Activated CD4-positive, alpha-beta T cell treated with anti-CD3 and anti-CD28 coated beads, Interleukin-2, amount 10 ng/mL, durations not matched to agents 7 days and 5 days (primary cell): ENCODE measurements around the gene UQCC5. TPM values are rescaled to one million over a fixed set of nuclear protein-coding genes. Genes with fewer than 3 reads are reported as not detected.
A peak's percentile ranks its signal among the peaks of the same experiment; 100 is the strongest.

Experiments used
- CTCF ChIA-PET: fragments of 350-600 bp; sonication (Branson Sonifier 250); formaldehyde crosslinking; loops from one replicate; lab custom pipeline; 2021; ENCODE audit warnings: antibody characterized with exemption; lab: Charles Lee
- POLR2A ChIA-PET: fragments of 350-600 bp; sonication (Branson Sonifier 250); formaldehyde crosslinking; loops from one replicate; lab custom pipeline; 2021; ENCODE audit warnings: antibody characterized with exemption; lab: Charles Lee
- DNase-seq: peaks from one replicate; pipeline ENCODE4 v3.0.0-alpha.2; 2020
- H3K27ac Mint-ChIP-seq: one replicate; pipeline ENCODE4 v1.8.0; 2021; ENCODE audit warnings: mild to moderate bottlenecking, moderate library complexity, mixed read lengths
- H3K27me3 Mint-ChIP-seq: one replicate; pipeline ENCODE4 v1.8.0; 2021; ENCODE audit warnings: mixed read lengths
- H3K36me3 Mint-ChIP-seq: one replicate; pipeline ENCODE4 v1.8.0; 2021; ENCODE audit warnings: low read depth, mixed read lengths
- H3K4me1 Mint-ChIP-seq: one replicate; pipeline ENCODE4 v1.8.0; 2021; ENCODE audit warnings: mixed read lengths
- H3K4me3 Mint-ChIP-seq: one replicate; pipeline ENCODE4 v1.8.0; 2021; ENCODE audit warnings: mild to moderate bottlenecking, moderate library complexity, mixed read lengths
- H3K9me3 Mint-ChIP-seq: one replicate; pipeline ENCODE4 v1.8.0; 2021; ENCODE audit warnings: mixed read lengths
- total RNA-seq, 2 experiments: library from RNA; stranded (reverse); gene quantifications; one replicate each; pipeline ENCODE4 v1.2.3, GENCODE V29; 2021

UQCC5 gene
- total RNA-seq, 2 experiments from 2014 or later: 8.5 to 11.7 TPM

DNA sequence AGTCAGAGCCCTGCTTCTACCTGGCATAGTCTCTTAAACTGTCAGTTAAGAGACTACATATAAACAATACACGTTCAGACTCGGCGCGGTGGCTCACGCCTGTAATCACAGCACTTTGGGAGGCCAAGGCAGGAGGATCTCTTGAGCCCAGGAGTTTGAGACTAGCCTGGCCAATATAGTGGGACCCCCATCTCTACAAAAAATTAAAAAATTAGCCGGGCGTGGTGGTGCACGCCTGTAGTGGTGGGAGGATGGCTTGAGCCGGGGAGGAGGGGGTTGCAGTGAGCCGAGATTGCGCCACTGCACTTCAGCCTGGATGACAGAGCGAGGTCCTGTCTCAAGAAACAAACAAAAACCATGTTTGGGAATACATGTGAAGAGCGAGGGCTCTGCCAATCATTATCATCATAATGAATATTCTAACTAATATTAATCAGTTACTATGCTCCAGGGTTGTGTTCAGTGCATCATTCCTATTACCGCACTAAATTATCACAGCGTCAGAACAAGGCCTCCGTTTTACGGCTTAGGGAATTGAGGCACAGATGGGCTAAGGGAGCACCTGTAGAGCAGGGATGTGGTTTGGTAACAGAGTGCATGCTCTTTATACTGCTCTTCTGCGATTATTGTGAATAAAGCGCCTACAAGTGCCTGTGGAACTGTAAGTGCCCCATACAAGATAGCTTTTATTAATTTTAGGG lies 844 bp upstream of the UQCC5 start:
- H3K36me3 Mint-ChIP-seq: peaks cover 22% of the 10 kb centered on the region
- H3K9me3 Mint-ChIP-seq: no peaks in the 10 kb centered on the region
- H3K4me3 Mint-ChIP-seq: peak overlapping the region; percentile 94
- H3K27ac Mint-ChIP-seq: peak overlapping the region; percentile 77
- ChIA-PET POLR2A (interaction anchor here (0.5 kb wide), 1 partner anchor 743 kb away, joined by 4 read pairs; no protein-coding TSS in a partner anchor), CTCF (interaction anchor here (0.8 to 1.0 kb wide), 2 partner anchors 9 to 16 kb away, joined by 3 to 5 read pairs; no protein-coding TSS in a partner anchor)
- no peaks in the 10 kb centered on the region for H3K27me3 Mint-ChIP-seq
- H3K4me1 Mint-ChIP-seq: peaks cover 47% of the 10 kb centered on the region
- DNase-seq: peak; percentile 7

DNA sequence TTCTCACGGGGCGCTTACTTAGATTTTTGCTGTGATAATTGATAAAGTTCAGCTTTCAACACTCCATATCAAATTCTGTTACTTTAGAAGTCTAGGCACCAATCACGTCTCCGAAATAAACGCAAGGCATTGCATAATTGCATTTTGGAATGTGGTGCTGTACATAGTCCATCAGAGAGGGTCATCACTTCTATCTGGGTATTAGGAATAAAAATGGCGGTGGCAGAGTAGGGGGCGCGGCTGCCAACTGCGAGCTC lies 365 bp upstream of the UQCC5 start:
- peak overlapping the region; percentile 94 for H3K4me3 Mint-ChIP-seq

DNA sequence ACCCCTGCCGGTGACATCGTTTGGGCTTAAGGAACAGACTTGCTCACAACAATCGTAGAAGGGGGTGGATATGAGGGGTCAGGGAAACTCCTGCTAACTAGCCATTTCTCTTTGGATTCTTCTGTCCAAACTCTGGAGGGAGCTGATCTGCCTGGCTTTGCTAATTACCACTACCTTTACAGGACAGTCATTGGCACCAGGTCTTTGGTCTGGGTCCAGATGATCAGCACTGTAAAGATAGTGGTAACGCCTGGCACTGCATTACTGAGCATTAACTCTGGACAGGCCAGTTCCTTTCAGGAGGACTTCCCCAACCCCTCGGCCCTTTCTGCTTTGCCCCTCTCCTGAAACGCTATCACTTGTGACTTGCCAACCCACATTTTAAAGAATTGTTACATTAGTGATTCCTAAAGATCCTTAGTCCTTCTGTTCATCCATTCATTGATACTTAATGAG lies 788 bp downstream of the UQCC5 start:
- Mint-ChIP-seq H3K9me3 (no peaks in the 10 kb centered on the region), H3K4me1 (peaks cover 51% of the 10 kb centered on the region), H3K27me3 (no peaks in the 10 kb centered on the region), H3K27ac (peak overlapping the region; percentile 97), H3K36me3 (peaks cover 32% of the 10 kb centered on the region), H3K4me3 (peak overlapping the region; percentile 94)
- DNase-seq: no peak
- ChIA-PET CTCF (interaction anchor here (1.6 kb wide), 1 partner anchor 10 kb away, joined by 3 read pairs; no protein-coding TSS in a partner anchor), POLR2A (interaction anchor here (0.6 kb wide), 1 partner anchor 33 kb away, joined by 3 read pairs; no protein-coding TSS in a partner anchor)

More for the DNA sequence above, 365 bp upstream of the UQCC5 start:
- no peak for DNase-seq
- Mint-ChIP-seq H3K4me1 (peaks cover 48% of the 10 kb centered on the region), H3K27me3 (no peaks in the 10 kb centered on the region), H3K36me3 (peaks cover 26% of the 10 kb centered on the region), H3K9me3 (no peaks in the 10 kb centered on the region), H3K27ac (peak overlapping the region; percentile 51)
- CTCF ChIA-PET: interaction anchor here (0.8 to 1.0 kb wide), 2 partner anchors 9 to 16 kb away, joined by 3 to 5 read pairs; no protein-coding TSS in a partner anchor
- POLR2A ChIA-PET: interaction anchor here (0.5 kb wide), 1 partner anchor 742 kb away, joined by 4 read pairs; no protein-coding TSS in a partner anchor

DNA sequence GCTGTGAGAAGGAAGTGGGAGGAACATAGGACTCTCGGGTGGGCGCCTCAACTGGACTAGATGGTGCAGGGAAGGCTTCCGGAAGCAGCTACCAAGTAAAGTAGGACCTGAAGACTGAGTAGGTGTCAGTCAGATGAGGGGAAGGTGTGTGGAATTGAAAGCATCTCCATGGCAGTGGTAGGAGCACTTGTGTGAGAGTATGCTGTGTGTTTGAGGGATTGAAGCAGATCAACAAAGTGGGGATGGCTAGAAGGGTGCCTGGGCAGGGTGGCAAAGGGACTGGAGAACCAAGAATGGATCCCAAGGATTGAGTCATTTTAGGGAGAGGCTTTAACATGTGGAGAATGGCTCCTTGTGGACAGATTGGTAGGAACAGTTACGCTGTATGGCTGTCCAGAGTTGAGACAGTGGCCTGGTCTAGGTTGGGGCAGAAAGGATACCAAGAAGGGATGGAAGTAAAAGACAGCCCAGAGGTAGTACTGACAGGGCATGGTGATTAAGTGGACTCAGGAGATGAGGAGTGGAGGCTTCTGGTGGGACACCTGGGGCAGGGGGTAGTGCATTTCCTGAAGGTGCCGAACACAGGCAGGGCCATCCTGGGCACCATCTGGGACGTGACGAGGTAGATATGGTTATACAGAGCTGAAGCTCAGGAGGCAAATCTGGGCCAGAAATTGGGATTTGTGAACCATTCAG lies 1.5 kb downstream of the UQCC5 start:
- Mint-ChIP-seq H3K4me3 (peak overlapping the region; percentile 94), H3K36me3 (peaks cover 32% of the 10 kb centered on the region)
- POLR2A ChIA-PET: interaction anchor here (0.6 kb wide), 1 partner anchor 32 kb away, joined by 3 read pairs; no protein-coding TSS in a partner anchor

DNA sequence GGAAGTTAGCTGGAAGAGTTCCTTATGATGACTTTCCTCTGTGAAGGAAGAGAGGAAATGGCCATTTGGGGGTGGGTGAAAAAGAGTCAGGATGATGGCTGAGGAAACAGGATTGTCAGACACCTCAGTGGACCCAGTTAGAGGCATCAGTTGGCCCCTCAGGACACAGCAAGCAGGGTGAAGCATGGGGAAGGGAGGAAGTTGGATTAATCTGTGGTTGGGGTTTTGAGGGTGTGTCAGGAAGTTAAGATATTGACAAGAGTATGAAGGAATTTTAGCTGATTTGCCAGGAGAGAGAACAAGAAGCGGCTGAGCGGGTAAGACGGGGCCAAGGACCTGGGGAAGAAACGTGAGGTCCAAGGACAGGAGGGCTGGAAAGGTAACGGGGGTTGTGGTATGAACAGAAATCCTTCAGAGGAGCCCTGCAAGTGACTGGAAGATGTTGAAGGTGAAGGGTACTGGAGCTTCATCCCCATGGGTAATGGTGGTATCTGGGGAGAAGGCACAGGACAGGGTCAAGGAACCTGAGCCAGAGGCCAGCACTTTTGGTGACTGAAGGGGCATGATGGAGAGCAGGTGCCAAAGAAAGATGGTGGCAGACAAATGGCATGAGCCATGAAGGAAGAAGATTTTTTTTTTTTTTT lies 2.7 kb downstream of the UQCC5 start:
- ChIA-PET CTCF (interaction anchor here (0.7 kb wide), 1 partner anchor 92 kb away, joined by 3 read pairs; no protein-coding TSS in a partner anchor), POLR2A (no interaction called here)
- Mint-ChIP-seq H3K9me3 (no peaks in the 10 kb centered on the region), H3K27ac (peak overlapping the region; percentile 78), H3K27me3 (no peaks in the 10 kb centered on the region), H3K4me3 (peak overlapping the region; percentile 23), H3K36me3 (peaks cover 32% of the 10 kb centered on the region), H3K4me1 (peaks cover 47% of the 10 kb centered on the region)
- no peak for DNase-seq

More for the DNA sequence above, 1.5 kb downstream of the UQCC5 start:
- H3K27me3 Mint-ChIP-seq: no peaks in the 10 kb centered on the region
- no peak for DNase-seq
- CTCF ChIA-PET: interaction anchor here (1.6 kb wide), 1 partner anchor 9 kb away, joined by 3 read pairs; no protein-coding TSS in a partner anchor
- peaks cover 47% of the 10 kb centered on the region for H3K4me1 Mint-ChIP-seq
- H3K9me3 Mint-ChIP-seq: no peaks in the 10 kb centered on the region
- H3K27ac Mint-ChIP-seq: peak overlapping the region; percentile 97

DNA sequence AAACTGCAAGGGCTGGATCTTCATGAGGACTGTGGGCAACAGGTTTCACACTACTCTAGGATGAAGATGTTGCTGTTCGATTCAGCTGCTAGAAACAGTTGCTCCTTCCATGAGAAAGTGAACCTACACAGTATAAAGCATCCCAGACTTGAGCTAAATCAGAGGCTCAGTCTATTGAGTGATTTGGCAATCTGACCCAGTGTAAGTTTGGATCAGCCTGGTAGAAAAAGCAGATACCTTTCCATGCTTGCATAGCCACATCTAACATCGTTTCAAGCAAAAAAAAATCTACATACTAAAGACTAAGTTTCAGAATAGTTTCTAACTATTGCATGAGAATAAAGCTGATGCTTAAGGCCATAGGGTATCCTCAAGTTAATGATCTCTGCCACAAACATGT lies 4.6 kb downstream of the UQCC5 start:
- ChIA-PET CTCF (no interaction called here), POLR2A (no interaction called here)
- H3K9me3 Mint-ChIP-seq: no peaks in the 10 kb centered on the region
- no peak overlapping the region for H3K4me3 Mint-ChIP-seq
- no peak overlapping the region for H3K27ac Mint-ChIP-seq
- H3K27me3 Mint-ChIP-seq: no peaks in the 10 kb centered on the region
- peaks cover 35% of the 10 kb centered on the region for H3K4me1 Mint-ChIP-seq
- H3K36me3 Mint-ChIP-seq: peaks cover 36% of the 10 kb centered on the region
- no peak for DNase-seq

DNA sequence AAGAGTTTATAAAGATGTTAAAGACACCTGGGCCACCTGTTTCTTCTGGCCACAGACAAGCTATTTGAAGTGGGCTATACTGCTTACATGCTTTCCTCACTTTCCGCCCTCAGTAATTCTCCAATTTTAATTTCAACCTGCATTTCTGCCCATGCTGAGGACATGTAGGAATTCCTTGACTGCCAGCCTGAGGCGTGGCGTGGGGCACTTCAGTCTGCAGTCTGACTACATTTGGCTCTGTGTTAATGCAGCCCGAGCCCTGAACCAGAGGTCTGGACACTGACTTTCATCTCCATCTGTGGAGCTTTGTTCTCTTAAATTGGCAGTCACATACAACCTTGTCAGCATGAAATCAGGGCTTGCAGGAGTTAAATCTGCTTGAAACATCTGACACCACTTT lies 8.5 kb downstream of the UQCC5 start:
- POLR2A ChIA-PET: no interaction called here
- Mint-ChIP-seq H3K9me3 (no peaks in the 10 kb centered on the region), H3K4me1 (peaks cover 21% of the 10 kb centered on the region), H3K36me3 (peaks cover 31% of the 10 kb centered on the region), H3K27me3 (no peaks in the 10 kb centered on the region), H3K27ac (no peak overlapping the region), H3K4me3 (no peak overlapping the region)
- DNase-seq: no peak
- CTCF ChIA-PET: interaction anchor here (1.0 kb wide), 1 partner anchor 9 kb away, joined by 3 read pairs; the partner anchor contains the start of gene UQCC5

DNA sequence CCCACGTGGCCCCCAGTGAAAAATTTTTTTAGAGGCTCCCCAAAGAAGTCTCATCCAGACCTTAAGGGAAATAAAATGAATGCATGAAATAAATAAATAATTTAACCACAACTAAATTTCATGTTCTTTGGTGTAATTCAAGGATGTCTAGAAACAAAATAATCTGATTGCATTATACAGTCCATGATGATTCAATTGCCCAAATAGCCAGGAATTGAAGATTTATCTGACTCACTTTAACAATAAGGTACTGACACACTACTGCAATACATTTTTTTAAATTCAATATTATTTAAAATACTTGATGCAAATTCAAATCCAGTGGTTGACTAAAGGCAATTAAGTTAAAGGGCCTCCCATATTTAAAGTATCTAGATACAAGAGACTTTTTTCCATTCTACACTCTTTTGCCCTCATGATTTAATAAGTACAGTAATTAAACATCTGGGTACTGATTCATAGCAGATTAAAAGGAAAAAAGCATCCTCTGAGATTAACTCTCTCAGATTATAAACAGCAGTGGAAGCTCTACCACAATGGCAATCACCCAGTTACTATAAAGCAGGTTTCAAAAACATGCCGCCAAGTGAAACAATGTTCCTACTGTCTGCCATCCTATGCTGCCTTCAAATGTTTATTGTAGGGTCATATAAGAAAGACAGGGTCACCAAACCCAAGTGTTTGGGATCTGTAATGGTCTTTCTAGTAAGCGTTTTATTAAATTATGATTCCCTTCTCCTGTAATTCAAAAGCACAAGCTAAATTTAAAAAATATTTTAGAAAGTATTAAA lies 9.9 kb downstream of the UQCC5 start:
- peaks cover 26% of the 10 kb centered on the region for H3K36me3 Mint-ChIP-seq
- H3K27me3 Mint-ChIP-seq: no peaks in the 10 kb centered on the region
- peaks cover 14% of the 10 kb centered on the region for H3K4me1 Mint-ChIP-seq
- CTCF ChIA-PET: interaction anchor here (0.8 to 1.2 kb wide), 2 partner anchors 9 to 12 kb away, joined by 3 read pairs; no protein-coding TSS in a partner anchor
- POLR2A ChIA-PET: no interaction called here
- no peak for DNase-seq
- no peak overlapping the region for H3K4me3 Mint-ChIP-seq
- H3K27ac Mint-ChIP-seq: no peak overlapping the region
- H3K9me3 Mint-ChIP-seq: no peaks in the 10 kb centered on the region

DNA sequence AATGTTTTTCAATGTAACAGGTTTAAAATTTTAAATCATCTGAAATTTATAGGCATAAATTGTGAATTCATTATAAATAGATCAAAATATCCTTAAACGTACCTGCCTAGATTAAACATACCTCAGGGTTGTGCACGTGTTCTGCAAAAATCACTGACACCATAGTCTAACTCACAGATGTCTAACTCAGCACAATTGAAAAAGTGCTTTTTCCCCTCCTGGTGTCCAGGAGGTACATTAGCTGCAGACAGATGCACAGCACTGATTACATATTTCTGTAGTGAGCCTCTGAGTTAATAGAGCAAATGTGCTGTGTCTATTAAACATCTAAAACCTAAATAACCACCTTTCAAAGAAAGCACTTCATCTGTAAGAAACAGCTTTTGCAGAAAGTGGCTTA lies 10.7 kb downstream of the UQCC5 start:
- H3K4me3 Mint-ChIP-seq: no peak overlapping the region
- no peaks in the 10 kb centered on the region for H3K9me3 Mint-ChIP-seq
- no peaks in the 10 kb centered on the region for H3K27me3 Mint-ChIP-seq
- H3K36me3 Mint-ChIP-seq: peaks cover 27% of the 10 kb centered on the region
- H3K27ac Mint-ChIP-seq: no peak overlapping the region
- no peak for DNase-seq
- ChIA-PET POLR2A (no interaction called here), CTCF (interaction anchor here (0.8 to 1.2 kb wide), 2 partner anchors 9 to 11 kb away, joined by 3 read pairs; no protein-coding TSS in a partner anchor)
- H3K4me1 Mint-ChIP-seq: peaks cover 12% of the 10 kb centered on the region

DNA sequence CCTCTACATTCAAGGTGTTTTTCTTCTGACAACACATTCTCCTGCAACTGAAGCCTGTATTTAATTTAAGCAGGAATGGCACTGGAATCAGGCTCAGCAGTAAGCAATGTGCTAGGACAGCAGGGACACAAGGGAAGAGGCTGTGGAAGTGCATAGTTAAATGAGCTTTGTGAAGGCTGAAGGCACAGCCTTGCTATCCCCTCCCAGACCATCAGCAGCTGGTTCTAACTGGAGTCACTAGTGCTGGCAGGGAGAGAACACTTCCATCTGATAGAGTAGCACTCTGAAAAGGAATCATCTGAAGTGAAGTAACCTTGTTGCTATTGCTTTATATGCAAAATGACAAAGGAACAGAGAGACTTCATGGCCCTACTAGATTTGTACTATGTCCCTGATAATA lies 14.7 kb downstream of the UQCC5 start:
- no peaks in the 10 kb centered on the region for H3K9me3 Mint-ChIP-seq
- H3K4me3 Mint-ChIP-seq: no peak overlapping the region
- H3K4me1 Mint-ChIP-seq: peaks cover 12% of the 10 kb centered on the region
- CTCF ChIA-PET: interaction anchor here (0.8 to 1.4 kb wide), 2 partner anchors 8 to 15 kb away, joined by 3 to 5 read pairs; partner anchors contain the start of gene UQCC5
- H3K36me3 Mint-ChIP-seq: peaks cover 34% of the 10 kb centered on the region
- no peak for DNase-seq
- H3K27me3 Mint-ChIP-seq: no peaks in the 10 kb centered on the region
- H3K27ac Mint-ChIP-seq: no peak overlapping the region
- POLR2A ChIA-PET: no interaction called here

DNA sequence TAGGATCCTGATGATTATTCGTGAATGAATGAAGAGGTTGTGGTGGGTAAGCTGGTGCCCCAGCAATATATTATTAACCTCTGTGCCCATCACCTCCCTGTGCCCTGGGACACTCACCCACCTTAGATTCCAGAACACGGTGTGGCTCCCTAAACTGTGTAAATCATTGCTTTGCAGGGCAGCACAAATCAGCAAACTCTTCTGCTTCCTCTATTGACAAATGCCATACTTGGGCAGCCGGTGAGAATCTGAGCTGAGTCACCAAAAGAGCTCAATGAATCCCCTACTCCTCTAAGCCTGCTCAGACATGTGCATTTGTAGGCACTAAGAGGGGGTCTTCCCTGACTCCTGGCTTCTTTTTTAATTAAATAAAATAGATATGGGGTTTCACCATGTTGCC lies 15.7 kb downstream of the UQCC5 start:
- H3K9me3 Mint-ChIP-seq: no peaks in the 10 kb centered on the region
- H3K27me3 Mint-ChIP-seq: no peaks in the 10 kb centered on the region
- POLR2A ChIA-PET: no interaction called here

More for the DNA sequence above, 15.7 kb downstream of the UQCC5 start:
- no peak for DNase-seq
- Mint-ChIP-seq H3K4me1 (peaks cover 12% of the 10 kb centered on the region), H3K36me3 (peaks cover 33% of the 10 kb centered on the region), H3K27ac (peak overlapping the region; percentile 16), H3K4me3 (no peak overlapping the region)
- CTCF ChIA-PET: interaction anchor here (1.4 kb wide), 1 partner anchor 16 kb away, joined by 5 read pairs; the partner anchor contains the start of gene UQCC5
